ENCODE results near the gene TCN2.
A peak's percentile ranks its signal among the peaks of the same experiment; 100 is the strongest.
"Not testable (repeated sequence)": the region's sequence is repeated elsewhere in the genome, so short reads cannot be mapped to it uniquely, and the experiment has no call there.

The TCN2 gene

DNA sequence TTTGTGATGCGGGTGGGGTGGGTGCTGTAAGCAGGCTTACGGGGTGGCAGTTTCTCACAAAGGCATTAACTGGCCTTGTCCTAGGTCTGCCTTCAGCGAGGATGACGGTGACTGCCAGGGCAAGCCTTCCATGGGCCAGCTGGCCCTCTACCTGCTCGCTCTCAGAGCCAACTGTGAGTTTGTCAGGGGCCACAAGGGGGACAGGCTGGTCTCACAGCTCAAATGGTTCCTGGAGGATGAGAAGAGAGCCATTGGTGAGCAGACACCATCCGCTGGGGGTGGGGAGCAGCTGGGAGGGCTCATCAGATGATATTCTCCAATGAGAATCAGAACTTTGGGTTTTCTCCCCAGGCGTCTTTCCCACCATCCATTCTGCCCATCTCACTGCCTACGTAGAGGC is 5.8 kb downstream of the TCN2 start:
- no peak for DNase-seq

DNA sequence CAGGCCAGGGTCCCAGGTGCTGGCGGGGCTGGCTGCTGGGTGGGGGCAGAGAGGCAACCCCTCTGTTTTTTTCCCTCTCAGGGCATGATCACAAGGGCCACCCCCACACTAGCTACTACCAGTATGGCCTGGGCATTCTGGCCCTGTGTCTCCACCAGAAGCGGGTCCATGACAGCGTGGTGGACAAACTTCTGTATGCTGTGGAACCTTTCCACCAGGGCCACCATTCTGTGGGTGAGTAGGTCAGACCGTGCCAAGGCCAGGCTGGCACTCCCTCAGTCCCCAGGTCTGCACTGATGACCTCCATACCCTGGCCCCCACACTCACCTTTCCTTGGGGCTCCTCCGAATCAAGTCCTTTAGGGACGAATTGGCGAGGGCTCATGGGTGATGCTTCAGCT is 7.3 kb downstream of the TCN2 start:
- DNase-seq, result no peak

DNA sequence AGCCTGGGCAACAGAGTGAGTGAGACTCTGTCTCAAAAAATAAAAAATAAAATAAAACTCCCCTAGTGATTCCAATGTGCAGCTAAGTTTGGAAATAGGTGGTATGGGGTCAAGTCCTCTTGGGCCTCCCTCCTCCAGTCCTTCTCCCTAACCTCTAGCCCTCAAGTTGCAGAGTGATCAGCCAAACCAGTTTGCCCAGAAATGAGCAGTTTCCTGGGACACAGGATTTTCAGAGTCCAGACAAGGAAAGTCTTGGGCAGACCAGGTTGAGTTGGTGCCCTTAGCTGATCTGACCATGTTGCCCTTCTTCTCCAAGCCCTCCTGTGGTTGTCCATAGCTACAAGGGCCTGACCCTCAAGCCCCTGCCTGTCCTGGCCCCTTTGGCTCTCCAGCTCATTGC is 7.9 kb downstream of the TCN2 start:
- no peak for DNase-seq

DNA sequence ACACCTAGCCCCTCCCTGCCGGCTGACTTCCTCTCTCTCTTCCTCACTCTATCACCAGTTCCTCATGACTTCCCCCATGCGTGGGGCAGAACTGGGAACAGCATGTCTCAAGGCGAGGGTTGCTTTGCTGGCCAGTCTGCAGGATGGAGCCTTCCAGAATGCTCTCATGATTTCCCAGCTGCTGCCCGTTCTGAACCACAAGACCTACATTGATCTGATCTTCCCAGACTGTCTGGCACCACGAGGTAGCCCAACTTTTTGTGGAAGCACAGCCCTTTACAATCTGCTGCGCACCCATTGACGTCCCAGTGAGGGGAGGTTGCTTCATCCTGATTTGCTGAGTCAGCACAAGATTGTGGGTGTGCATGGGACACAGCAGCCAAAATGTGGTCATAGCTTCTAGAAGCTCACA is 8.6 kb downstream of the TCN2 start:
- DNase-seq, result no peak

DNA sequence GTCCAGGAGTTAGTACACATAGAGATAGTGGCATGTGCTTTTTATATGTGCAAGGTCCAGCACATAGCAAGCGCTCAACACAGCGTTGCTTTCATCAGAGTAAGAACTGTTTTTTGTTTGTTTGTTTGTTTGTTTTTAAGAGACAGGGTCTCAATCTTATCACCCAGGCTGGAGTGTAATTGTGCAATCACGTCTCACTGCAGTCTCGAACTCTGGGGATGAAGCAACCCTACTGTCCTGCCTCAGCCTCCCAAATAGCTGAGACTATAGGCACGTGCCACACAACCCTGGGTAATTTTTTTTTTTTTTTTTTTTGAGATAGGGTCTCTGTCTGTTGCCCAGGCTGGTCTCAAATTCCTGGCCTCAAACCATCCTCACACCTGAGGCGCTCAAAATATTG is 10.8 kb downstream of the TCN2 start:
- DNase-seq, result no peak

DNA sequence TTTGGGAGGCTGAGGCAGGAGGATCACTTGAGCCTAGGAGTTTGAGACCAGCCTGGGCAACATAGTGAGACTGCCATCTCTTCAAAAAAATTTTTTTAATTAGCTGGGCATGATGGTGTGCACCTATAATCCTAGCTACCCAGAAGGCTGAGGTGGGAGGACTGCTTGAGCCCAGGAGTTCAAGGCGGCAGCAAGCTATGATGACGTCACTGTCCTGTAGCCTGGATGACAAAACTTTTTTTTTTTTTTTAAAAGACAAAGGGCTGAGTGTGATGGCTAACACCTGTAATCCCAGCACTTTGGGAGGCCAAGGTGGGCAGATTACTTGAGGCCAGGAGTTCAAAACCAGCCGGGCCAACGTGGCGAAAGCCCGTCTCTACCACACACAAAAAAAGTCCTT is 12.9 kb downstream of the TCN2 start:
- not testable (repeated sequence) for DNase-seq

DNA sequence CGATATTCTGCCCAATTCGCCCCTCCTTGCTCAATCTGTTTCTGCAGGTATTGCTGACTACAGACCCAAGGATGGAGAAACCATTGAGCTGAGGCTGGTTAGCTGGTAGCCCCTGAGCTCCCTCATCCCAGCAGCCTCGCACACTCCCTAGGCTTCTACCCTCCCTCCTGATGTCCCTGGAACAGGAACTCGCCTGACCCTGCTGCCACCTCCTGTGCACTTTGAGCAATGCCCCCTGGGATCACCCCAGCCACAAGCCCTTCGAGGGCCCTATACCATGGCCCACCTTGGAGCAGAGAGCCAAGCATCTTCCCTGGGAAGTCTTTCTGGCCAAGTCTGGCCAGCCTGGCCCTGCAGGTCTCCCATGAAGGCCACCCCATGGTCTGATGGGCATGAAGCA is 19.4 kb downstream of the TCN2 start:
- DNase-seq, result no peak

DNA sequence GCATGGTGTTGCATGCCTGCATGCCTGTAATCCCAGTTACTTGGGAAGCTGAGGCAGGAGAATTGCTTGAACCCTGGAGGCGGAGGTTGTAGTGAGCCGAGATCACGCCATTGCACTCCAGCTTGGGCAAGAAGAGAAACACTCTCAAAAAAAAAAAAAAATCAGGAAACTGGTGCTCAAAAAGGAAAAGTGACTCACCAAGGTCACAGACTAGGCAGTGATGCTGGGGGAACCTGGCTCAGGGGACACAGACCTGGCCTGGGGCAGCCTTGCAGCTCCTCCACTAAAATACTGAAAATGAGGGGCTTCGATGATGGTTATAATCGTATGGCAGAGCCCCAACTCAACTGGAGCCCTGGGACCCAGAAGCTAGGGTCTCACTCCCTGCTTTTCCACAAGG is 20.5 kb downstream of the TCN2 start:
- no peak for DNase-seq

DNA sequence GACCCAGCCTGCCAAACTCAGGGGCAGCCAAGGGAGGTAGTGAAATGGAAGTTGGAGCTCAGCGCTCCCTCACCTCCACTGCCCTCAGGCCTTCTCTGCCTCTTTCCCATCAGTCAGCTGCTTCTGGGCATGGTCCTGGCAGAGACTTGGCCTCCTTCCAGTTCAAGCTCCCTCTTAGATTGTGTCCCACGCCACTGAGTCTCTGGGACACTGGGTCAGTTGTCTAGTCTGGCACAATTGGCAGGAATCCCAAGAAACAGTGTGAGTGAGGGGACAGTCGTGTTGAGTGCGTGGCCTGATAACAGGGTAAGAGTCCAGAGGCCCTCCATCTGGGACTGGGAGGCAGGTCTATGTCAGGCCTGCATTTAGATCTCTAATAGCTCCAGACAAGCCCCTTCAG is 21.5 kb downstream of the TCN2 start:
- no peak for DNase-seq

DNA sequence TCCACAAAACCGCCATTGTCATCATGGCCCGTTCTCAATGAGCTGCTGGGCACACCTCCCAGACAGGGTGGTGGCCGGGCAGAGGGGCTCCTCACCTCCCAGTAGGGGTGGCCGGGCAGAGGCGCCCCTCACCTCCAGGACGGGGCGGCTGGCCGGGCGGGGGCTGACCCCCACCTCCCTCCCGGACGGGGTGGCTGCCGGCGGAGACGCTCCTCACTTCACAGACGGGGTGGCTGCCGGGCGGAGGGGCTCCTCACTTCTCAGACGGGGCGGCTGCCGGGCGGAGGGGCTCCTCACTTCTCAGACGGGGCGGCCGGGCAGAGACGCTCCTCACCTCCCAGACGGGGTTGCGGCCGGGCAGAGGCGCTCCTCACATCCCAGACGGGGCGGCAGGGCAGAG is 24.5 kb downstream of the TCN2 start:
- DNase-seq, result not testable (repeated sequence)

DNA sequence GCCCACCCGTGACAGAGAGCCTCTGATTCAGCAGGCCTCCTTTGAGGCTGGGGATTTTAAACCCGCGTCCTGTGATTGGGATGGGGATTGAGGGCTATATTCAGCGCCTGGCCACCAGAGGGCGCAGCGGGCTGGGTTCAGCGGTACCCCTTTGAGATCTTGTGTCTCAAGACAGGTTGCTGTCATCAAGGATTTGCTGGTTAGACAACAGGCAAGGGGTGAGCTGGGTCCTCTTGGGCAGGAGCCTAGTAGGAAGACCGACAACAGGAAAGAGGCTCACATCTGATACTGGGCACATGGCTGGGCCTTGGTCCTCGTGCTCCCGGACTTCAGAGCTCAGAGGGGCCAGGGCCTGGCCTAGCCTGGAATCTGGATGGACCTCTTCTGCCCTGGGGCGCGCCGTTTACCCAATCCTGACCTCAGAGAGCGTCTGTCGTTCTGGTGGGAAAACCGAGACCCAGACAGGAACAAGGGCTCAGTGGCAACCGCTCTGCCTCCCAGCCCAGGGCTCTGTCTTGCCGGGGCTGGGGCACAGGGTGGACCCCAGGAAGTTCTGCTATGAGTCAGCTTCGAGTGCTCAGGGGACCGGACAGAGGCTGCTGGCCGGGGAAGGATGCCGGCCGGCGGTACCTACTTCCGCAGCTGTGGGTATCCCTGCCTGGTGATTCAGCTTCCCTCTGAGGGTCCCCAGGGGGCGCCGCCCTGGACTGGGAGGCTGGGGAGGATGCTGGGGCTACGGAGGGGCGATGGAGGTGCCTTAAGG is 27.7 kb downstream of the TCN2 start:
- peak; percentile 96 for DNase-seq

DNA sequence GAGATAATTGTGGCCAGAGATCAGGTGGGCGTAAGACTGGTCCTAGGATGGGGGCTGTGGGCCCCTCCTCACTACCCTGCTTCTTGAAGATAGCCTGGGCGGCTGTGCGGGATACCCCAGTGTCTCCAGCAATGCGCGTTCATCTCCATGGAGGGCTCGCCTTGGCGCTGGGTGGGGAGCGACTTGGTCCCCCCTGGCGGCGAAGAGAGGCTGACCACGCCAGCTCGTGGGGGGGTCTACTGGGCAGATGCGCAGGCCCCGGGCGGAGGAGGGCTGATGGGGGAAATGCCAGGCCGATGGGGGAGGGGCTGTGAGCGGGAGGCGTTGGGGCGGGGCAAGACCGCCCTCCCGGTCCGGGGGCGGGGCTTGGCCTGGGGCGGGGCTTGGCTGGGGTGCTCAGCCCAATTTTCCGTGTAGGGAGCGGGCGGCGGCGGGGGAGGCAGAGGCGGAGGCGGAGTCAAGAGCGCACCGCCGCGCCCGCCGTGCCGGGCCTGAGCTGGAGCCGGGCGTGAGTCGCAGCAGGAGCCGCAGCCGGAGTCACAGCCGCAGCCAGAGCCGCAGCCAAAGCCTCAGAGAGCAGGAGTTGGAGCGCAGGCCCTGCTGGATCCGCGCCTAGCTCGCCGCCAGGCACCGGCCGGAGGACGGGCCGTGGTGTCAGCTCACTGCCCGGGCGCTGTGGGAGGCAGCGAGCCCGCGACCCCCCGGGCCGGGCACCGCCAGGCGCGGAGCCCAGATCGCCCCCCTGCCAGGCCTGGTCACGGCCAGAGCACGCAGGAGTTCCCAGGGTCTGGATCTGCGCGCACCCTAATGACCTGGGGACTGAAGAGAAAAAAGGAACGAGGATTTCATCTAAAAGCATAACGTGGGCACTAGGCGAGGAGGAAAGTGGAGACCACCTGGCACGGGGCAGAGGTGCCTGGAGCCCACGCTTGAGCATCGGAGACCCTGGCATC is 28.6 kb downstream of the TCN2 start, which contains the start of gene SLC35E4:
Gene SLC35E4, plus strand, starts transcription at position 509 of the 953 bp plus-strand sequence. CDS start 670 bp downstream, outside the sequence.
- peak; percentile 99 for DNase-seq

DNA sequence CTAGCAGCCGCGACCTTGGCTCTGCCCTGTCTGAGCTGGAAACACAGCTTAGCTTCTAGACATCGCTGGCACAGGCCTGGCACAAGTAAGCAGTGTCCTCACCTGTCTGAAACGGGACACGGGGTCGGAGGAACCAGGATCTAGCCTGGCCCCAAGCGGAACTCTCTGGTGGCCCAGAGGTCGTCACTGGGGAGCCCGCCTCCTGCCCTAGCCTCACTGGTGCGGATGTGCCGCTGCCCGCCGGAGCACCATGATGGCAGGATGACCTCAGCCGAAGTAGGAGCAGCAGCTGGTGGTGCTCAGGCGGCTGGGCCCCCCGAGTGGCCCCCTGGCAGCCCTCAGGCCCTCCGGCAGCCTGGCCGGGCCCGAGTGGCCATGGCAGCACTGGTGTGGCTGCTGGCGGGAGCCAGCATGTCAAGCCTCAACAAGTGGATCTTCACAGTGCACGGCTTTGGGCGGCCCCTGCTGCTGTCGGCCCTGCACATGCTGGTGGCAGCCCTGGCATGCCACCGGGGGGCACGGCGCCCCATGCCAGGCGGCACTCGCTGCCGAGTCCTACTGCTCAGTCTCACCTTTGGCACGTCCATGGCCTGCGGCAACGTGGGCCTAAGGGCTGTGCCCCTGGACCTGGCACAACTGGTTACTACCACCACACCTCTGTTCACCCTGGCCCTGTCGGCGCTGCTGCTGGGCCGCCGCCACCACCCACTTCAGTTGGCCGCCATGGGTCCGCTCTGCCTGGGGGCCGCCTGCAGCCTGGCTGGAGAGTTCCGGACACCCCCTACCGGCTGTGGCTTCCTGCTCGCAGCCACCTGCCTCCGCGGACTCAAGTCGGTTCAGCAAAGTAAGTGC is 29.5 kb downstream of the TCN2 start:
- DNase-seq, result peak; percentile 48

DNA sequence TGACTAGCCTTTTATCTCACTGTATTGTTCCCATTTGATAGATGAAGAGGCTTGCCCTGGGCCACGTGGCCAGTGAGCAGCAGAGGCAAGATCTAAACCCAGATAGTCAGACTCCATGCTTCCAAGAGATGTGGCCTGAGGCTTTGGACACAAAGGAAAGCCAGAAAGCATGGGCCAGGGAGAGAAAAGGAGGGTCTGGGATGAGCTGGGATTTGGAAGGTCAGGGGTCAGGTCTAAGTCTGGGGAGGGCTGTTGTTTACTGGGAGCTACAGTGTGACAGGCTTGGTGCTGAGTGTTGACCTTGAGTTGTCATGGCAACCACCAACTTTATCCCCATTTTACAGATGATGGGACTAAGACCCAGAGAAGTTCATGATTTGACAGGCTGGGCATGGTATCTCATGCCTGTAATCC is 30.7 kb downstream of the TCN2 start:
- DNase-seq, result no peak

DNA sequence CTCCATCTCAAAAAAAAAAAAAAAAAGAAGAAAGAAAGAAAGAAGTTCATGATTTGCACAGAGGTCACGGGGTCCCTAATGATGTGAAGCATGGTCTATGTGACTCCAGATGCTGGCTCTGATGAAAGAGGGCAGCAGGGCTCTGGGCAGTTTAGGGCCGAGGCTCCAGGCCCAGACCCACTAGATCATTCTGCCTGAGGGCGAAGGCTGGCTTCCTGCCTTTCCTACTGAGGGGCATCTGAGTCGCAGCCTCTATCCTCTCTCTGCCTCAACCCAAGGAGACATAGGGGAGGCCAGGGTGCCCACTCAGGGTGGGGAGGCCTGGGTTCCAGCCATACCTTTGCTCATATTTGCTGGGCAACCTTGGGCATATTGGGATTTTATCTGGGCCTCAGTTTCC is 33.4 kb downstream of the TCN2 start:
- no peak for DNase-seq

DNA sequence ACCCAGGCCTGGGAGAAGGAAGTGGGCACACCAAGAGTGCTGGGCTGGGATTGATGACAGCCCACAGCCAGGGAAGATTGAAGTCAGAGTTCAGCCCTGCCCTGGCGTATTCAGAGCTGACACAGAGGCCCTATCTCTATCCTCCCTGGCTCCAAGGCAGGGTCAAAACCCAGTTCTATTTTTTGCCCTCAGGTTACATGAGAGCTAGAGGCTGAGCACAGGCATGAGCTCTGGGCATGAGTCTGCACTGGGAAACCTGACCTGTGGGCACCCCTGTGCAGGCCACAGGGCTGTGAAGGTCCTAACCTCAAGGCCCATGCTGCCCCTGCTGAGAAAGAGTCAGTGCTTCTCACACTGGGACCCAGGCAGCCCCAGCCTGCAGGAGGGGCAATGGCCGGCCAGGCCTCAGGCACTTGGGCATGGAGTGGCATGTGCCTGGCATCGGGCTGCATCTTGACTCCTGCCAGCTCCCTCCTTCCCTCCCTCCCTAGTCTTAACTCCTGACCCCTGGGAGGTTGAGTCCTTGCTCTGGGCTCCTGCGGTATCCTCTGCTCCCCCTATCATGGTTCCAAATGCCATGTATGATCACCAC is 34.0 kb downstream of the TCN2 start:
- no peak for DNase-seq

DNA sequence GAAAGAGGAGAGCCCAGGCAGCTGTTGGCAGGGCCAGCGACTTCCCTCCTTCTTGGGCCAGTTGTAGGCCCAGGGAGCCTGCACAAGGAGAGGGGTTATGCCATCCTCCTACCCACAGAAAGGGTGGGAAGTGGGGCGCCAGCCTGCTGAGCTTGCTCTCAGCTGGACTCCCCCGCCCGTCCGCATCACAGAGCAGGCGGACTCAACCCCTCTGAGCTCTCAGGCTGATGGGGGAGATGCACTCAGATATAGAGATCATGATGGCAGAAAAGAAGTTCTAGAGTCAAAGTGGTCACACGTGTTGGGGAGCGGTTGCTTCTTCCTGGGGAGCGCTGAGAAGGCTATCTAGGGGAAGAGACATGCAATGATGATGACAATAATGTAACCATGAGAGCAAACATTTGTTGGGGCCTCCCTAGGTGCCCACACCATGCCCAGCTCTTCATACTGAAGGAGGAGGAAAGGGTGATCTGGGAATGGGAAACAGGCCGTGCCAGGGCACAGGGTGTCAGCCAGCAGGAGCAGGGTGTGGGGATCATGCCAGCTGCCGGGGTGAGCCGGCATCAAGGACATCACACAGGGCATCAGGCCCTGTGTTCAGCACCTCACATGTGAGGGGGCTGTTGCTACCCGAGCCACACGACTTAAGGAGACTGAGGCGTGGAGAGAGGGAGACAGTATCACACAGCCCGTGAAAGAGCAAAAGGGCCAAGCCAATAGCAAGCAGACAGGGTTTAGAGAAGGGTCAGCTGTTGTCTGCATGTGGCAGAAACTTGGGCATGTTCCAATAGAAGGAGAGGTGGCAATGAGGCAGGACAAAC is 36.3 kb downstream of the TCN2 start:
- DNase-seq, result no peak

DNA sequence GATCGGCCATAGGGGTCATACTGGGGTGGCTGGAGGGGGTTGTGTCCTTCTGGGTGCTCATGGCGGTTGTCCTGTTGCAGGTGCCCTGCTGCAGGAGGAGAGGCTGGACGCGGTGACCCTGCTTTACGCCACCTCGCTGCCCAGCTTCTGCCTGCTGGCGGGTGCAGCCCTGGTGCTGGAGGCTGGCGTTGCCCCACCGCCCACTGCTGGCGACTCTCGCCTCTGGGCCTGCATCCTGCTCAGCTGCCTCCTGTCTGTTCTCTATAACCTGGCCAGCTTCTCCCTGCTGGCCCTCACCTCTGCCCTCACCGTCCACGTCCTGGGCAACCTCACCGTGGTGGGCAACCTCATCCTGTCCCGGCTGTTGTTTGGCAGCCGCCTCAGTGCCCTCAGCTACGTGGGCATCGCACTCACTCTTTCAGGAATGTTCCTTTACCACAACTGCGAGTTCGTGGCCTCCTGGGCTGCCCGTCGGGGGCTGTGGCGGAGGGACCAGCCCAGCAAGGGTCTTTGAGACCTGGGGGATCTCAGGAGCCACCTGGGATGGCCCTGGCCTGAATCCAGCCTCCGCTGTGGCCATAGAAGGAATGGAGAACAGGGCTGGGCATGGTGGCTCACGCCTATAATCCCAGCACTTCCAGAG is 39.7 kb downstream of the TCN2 start:
- no peak for DNase-seq

DNA sequence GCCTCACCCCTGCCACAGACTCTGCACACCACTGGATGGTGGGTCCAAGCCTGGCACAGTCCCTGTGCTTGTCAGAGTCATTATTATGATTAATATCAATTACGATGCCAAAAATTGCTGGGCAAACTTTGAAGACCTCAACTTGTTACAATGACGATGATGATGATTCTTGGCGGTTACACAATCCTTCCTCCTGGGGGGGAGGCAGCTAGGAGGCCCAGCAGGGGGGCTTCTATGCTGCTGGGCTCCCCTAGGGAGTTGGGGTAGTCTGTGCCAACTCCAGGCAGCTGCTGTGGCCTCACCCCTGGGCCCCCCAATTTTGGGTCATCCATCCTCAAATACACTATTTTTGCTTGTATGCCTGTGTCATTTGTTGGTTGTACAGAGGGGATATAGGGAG is 40.6 kb downstream of the TCN2 start:
- DNase-seq, result no peak

DNA sequence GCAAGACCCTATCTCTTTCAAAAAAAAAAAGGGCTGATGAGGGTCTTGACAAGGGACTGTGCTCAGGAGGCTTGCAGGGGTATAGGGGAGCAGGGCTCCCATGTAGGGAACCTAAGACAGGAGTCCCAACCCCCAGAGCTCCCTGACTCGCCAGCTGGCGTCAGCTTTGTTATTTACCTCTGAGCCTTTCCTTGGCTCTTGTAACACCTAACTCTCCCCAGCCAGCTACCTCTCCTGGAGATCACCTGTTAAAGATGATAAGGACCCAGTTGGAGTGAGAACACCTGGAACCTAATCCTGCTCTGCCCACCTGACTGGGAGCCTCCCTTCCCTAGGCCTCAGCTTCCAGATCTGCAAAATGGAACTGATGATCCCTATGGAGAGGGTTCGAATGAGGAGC is 41.9 kb downstream of the TCN2 start:
- no peak for DNase-seq

DNA sequence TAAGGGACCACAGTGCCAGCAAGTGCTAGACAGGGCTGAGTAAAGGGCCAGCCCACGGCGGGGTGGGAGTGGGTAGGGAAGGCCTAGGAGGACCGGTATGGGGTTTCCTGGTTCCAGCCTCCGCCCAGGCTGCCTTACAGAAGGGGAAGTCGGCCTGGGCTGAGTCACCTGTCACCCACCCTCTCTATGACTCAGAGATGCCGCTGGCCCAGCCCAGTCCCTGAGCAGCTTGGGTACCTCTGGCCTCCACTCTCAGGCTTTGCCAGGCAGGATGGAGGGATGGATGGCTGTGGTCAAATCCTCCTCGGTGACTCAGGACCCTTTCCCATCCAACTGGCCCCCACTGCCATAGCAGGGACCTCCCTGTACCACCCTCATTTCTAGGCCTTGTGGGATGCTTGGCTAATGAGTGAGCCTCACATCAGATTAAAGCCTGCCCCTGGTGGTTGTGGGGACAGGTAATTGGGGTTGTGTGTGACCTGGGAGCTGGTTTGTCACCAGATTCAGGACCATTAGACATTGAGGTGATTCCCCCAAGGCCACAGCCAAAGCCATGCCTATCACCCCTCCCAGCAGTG is 42.5 kb downstream of the TCN2 start:
- peak; percentile 91 for DNase-seq

All from stimulated activated CD8-positive, alpha-beta memory T cell treated with anti-CD3 and anti-CD28 coated beads, Interleukin-4, amount 100 ng/mL, for 48 hours (primary cell).